ENCODE data around the gene SHC4.

GRCh38 chr15:48823706-48824105 lies 140.0 kb downstream of the SHC4 start:
- TF ChIP-seq YY1 (IDR thresholded peaks at IDR 0.05; ENCODE audit: insufficient read depth, insufficient read length) (no peak), ZNF274 (IDR thresholded peaks at IDR 0.05; ENCODE audit: low read depth, low read length) (no peak), SUZ12 (IDR thresholded peaks at IDR 0.05; ENCODE audit: extremely low read depth, insufficient read depth, insufficient read length) (no peak)
